AG10803 (cell line): Measurements from ENCODE around the gene STT3A.

Experiments
- DNase-seq: peaks from one replicate; pipeline ENCODE4 v3.0.0; 2010; ENCODE audit warnings: low read depth
- H3K4me3 ChIP-seq: 2 replicates; pipeline ENCODE4 v1.5.1; 2011; ENCODE audit warnings: mild to moderate bottlenecking, low read length, control low read depth
- TF ChIP-seq, protein P1 (sequence below): conservative IDR thresholded peaks from 2 replicates; pipeline ENCODE4 v1.5.1; 2011; ENCODE audit warnings: mild to moderate bottlenecking, low read length, control low read depth, inconsistent platforms

The STT3A gene

DNA sequence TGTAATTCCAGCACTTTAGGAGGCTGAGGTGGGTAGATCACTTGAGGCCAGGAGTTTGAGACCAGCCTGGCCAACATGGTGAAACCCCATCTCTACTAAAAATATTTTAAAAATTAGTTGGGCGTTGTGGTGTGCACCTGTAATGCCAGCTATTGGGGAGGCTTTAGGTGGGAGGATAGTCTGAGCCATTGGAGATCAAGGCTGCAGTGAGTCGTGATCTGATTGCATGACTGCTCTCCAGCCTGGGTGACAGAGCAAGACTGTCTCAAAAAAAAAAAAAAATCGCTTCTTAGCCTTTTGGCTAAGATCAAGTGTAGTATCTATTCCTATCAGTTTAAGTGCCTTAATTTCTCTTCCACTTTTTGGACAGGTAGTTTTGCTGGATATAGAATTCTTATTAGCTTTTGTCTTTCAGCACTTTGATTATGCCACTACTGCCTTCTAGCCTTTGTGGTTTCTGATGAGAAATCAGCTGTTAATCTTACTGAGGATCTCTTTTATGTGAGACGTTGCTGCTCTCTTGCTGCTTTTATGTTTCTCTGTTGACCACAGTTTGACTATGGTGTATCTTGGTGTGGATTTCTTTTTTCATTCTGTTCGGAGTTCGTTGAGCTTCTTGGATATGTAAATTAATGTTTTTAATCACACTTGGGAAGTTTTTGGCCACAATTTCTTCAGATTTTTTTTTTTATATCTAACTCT is 57.0 kb downstream of the STT3A start:
- no peak overlapping the region for H3K4me3 ChIP-seq
- TF ChIP-seq, protein P1, sequence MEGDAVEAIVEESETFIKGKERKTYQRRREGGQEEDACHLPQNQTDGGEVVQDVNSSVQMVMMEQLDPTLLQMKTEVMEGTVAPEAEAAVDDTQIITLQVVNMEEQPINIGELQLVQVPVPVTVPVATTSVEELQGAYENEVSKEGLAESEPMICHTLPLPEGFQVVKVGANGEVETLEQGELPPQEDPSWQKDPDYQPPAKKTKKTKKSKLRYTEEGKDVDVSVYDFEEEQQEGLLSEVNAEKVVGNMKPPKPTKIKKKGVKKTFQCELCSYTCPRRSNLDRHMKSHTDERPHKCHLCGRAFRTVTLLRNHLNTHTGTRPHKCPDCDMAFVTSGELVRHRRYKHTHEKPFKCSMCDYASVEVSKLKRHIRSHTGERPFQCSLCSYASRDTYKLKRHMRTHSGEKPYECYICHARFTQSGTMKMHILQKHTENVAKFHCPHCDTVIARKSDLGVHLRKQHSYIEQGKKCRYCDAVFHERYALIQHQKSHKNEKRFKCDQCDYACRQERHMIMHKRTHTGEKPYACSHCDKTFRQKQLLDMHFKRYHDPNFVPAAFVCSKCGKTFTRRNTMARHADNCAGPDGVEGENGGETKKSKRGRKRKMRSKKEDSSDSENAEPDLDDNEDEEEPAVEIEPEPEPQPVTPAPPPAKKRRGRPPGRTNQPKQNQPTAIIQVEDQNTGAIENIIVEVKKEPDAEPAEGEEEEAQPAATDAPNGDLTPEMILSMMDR = no peak
- DNase-seq = no peak

GRCh38 chr11:125662689-125663088 is 70.0 kb downstream of the STT3A start:
- DNase-seq = no peak
- TF ChIP-seq, protein P1 = no peak
- H3K4me3 ChIP-seq = no peak overlapping the region

- TF ChIP-seq, protein P1 = no peak
- DNase-seq = no peak
- no peak overlapping the region for H3K4me3 ChIP-seq
Observed at GRCh38 chr11:125663910-125664309, 71.3 kb downstream of the STT3A start.

DNA sequence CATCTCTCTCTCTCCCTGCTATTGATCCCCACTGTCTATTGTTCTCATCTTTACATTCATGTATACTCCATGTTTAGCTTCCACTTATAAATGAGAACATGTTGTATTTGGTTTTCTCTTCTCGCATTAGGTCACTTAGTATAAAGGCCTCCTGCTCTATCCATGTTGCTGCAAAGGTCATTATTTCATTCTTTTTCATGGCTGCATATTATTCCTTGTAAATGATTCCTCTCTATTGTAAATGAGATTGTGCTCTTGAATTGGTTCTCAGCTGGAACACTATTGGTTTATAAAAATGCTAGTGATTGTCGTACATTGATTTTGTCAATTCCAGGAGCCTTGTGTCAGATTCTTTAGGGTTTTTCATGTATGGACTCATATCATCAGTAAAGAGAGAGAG is 74.5 kb downstream of the STT3A start:
- DNase-seq = no peak
- H3K4me3 ChIP-seq = no peak overlapping the region
- TF ChIP-seq, protein P1 = no peak

- DNase-seq = no peak
- H3K4me3 ChIP-seq = no peak overlapping the region
- TF ChIP-seq, protein P1 = no peak
Observed at GRCh38 chr11:125670172-125670571, 77.5 kb downstream of the STT3A start.

DNA sequence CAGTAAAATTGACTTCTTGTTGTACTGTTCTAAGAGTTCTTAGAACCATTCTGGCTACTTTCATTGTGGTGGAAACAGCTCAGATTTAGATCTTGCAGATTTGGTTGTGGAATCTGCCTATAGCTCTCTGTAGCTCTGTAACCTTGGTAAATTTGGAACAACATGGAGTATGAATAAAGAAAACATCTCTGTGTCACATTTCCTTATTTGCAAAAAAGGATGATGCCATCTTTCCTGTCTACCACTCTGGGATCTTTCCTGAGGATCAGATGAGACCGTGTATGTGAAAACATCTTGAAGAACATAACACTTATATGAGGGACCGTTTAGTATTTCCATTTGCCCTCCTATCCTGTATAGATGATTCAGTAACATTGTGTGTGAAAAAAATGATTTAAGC is 78.9 kb downstream of the STT3A start:
- no peak overlapping the region for H3K4me3 ChIP-seq
- DNase-seq = no peak
- TF ChIP-seq, protein P1 = no peak
